ENCODE measurements around the gene SNAP91. TPM values are rescaled to one million over a fixed set of nuclear protein-coding genes. Genes with fewer than 3 reads are reported as not detected.
A peak's percentile ranks its signal among the peaks of the same experiment; 100 is the strongest.

The SNAP91 gene
- polyA plus RNA-seq, 1 donor: 1.3 TPM

- no peak for DNase-seq
Observed at GRCh38 chr6:83539678-83540077, 169.2 kb downstream of the SNAP91 start.

GRCh38 chr6:83536647-83537589 is 172.0 kb downstream of the SNAP91 start:
- DNase-seq: no peak

- DNase-seq: no peak
Observed at GRCh38 chr6:83536034-83536646, 172.8 kb downstream of the SNAP91 start.

DNA sequence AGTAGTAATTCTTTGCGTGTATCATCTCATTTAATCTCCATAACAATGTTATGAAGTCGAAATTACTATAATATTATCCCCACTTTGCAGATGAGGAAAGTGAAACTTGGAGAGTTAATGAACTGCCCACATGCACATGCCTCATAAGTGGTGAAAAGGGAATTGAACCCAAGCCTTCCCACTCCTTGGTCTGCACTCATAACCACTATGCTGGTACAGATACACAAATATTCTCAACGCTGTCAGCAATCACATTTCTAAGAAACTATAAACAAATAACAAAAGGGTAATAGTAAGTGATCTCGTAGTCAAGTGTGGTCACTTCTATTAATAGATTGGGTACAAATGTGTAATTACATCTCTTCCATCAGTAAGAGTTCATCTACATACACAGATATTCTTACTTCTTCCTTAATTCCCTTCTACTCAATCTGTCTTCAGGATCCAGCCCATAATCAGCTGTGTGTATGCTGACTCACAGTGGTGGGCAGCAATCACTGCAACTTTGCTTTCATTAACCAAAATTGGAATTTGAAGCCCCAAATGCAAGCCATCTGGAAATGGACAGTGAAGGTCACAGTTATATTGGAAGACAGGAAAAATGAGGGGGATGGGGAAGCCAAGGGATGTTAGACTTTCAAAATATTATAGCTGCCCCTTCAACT is 190.0 kb downstream of the SNAP91 start:
- DNase-seq: no peak

- no peak for DNase-seq
Observed at GRCh38 chr6:83517500-83517899, 191.4 kb downstream of the SNAP91 start.

DNA sequence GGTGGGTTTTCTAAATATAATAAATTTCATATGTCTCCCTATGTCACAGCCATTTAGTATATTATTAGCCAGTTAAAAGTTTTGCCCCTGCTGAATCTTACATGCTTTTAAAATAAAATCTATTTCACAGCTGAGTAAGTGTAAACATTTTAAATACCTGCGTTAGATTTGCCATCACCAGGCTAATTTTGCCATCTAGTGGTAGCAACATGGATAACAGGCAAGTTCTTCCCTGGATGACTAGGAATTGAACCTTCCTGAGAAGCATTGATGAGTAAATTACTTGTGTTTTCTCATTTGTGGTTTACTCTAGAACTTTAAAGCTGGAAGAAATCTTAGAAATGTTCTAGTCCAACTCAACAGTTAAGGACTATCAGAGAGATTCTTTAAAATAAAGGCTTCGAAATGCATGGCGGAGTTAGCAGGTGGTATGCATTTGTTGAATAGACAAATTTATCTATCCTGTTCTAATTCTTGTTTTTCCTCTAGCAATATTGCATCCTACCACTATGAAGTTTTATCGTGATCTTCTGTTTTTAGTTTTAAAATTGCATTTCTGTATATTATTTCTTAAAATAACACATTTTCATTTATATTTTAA is 193.9 kb downstream of the SNAP91 start:
- DNase-seq: peak; percentile 64

- DNase-seq: no peak
Observed at GRCh38 chr6:83514466-83514865, 194.4 kb downstream of the SNAP91 start.

DNA sequence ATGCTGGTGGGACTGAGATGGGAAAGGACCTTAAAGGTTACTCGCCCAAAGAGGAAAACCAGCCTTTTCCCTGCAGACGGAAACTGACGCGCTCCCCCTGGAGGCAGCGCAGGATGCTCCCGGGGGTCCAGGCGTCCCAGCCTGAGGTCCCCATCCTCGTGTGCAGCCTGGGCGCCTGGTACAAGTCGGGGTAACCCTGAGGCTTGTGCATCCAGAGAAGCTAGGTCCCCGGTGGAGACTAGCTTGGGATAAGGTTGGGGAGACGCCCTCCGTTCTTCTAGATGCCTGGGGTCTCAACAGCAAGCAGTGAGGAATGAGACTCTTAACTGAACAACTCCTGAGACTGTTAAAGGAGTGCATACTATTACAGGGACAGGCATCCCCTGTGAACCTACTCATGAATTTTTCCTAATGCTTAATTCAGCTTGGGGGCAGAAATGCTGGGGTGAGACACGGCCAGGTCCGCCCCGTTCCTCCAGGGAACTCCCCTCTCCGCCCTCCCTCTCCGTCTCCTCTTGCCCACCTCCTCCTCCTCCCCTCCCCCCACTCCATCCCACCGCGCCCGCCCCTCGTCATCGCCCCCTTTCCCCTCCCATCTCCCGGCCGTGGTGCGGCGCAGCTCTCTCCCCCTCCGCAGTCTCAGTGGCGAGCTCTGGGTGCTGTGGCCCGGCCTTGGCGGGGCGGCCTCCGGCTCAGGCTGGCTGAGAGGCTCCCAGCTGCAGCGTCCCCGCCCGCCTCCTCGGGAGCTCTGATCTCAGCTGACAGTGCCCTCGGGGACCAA is 196.8 kb downstream of the SNAP91 start, which contains the start of gene PRSS35:
Gene PRSS35, plus strand, starts transcription at position 634 of the 781 bp plus-strand sequence. CDS start 10,908 bp downstream, outside the sequence.
- peak; percentile 68 for DNase-seq

GRCh38 chr6:83511266-83511665 is 197.6 kb downstream of the SNAP91 start:
- DNase-seq: peak; percentile 37

DNA sequence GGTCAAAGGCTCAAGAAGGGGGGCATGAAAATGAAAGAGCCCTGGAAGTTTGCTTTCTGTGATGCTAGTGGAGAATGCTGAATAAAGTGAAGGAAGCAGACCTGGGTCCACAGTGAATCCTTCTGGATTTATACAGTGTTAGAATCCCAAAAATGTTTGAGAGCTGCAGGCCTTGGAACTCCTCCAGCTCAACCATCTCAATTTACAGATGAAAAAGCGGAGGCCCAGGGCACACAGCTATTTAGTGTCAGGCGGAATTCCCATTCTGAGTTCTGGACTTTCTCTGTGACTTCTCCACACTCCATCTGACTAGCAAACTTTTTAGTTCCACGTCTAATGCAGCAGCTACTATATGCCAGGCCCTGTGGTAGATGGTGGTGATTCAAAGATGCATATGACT is 198.1 kb downstream of the SNAP91 start:
- no peak for DNase-seq

DNA sequence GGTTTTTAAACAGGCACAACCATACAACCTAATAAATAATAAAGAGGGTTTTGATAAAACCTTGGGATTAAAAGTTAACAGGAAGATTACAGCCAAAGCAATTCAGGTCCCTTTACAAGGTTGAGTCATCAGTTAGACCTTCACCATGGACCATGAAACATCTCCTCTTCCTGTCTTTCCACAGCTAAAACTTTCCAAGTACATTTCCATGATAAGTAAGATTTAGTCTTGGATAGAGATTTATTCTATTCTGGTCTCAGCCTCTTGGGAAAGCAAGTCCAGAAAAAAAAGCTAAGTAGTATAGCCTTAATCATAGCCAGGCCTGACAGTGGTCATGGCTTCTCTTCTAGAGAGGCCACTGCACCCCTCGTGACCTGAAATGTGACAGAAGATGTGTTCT is 199.5 kb downstream of the SNAP91 start:
- no peak for DNase-seq

- DNase-seq: peak; percentile 63
Observed at GRCh38 chr6:83505356-83505755, 203.5 kb downstream of the SNAP91 start.

Other genes starting within 250 kb of the SNAP91 start
- 9.0 TPM for gene PRSS35, start 196.6 kb downstream of the SNAP91 start, polyA plus RNA-seq (ENCODE audit: insufficient read length)
- 0.23 TPM for gene RIPPLY2, start 144.3 kb upstream of the SNAP91 start, polyA plus RNA-seq (ENCODE audit: insufficient read length)
- gene CYB5R4, start 150.6 kb upstream of the SNAP91 start, polyA plus RNA-seq (ENCODE audit: insufficient read length): 11.9 TPM

Data from hindlimb muscle (tissue), 1 donor.